K562 (cell line): ENCODE results near the gene SYT13.

Source experiments
- CBX5 ChIP-seq: IDR thresholded peaks from 2 replicates; pipeline ENCODE4 v1.6.1; 2014; ENCODE audit warnings: low read depth, borderline replicate concordance
- CTCF ChIP-seq, 3 experiments: IDR thresholded peaks in 2 of 3; conservative IDR thresholded peaks in 1 of 3; 2 replicates each; pipeline ENCODE4 v1.5.1; 2011 to 2012; ENCODE audit warnings: low read length in 3 of 3, mild to moderate bottlenecking in 3 of 3, control low read depth in 2 of 3, improper control_type of control experiment in 1 of 3, inconsistent platforms in 1 of 3, low read depth in 1 of 3, mixed read lengths in 1 of 3, moderate library complexity in 1 of 3; ENCODE audit not compliant: insufficient read depth in 2 of 3
- ELF2 ChIP-seq: fragments of 250-450 bp; sonication (Bioruptor Pico); IDR thresholded peaks from 2 replicates; pipeline ENCODE4 v1.5.0; 2021; ENCODE audit warnings: mild to moderate bottlenecking
- JUN ChIP-seq, 2 experiments: sonication (generic) in 1 of 2; formaldehyde crosslinking in 1 of 2; IDR thresholded peaks; 2 replicates each; pipeline versions ENCODE4 v1.6.1 to v1.8.0; 2012 to 2022; ENCODE audit warnings: borderline replicate concordance in 2 of 2, mild to moderate bottlenecking in 2 of 2, improper control_type of control experiment in 1 of 2, low read depth in 1 of 2, low read length in 1 of 2, missing genetic modification reagents in 1 of 2
- JUND ChIP-seq, 2 experiments: IDR thresholded peaks; 2 replicates in 1 of 2; 3 replicates in 1 of 2; pipeline ENCODE4 v1.6.1; 2011; ENCODE audit warnings: borderline replicate concordance in 2 of 2, low read depth in 2 of 2, low read length in 2 of 2, improper control_type of control experiment in 1 of 2, missing biosample characterization in 1 of 2, missing genetic modification characterization in 1 of 2, missing genetic modification reagents in 1 of 2
- KAT8 ChIP-seq: fragments of 450-650 bp; IDR thresholded peaks from 2 replicates; pipeline ENCODE4 v1.6.1; 2016; ENCODE audit warnings: low read depth, mild to moderate bottlenecking
- KLF6 ChIP-seq: fragments of 250-450 bp; sonication (Bioruptor Pico); IDR thresholded peaks from 2 replicates; pipeline ENCODE4 v1.4.0; 2020; ENCODE audit warnings: mild to moderate bottlenecking, moderate library complexity, borderline replicate concordance
- MAFG ChIP-seq: fragments of 450-650 bp; conservative IDR thresholded peaks from 2 replicates; pipeline ENCODE4 v1.6.1; 2016; ENCODE audit warnings: missing genetic modification characterization, missing compliant biosample characterization
- RFX5 ChIP-seq: IDR thresholded peaks from 2 replicates; pipeline ENCODE4 v1.6.1; 2011; ENCODE audit warnings: low read depth, mild to moderate bottlenecking, improper control_type of control experiment, low read length
- TAF1 ChIP-seq: IDR thresholded peaks from 2 replicates; pipeline ENCODE4 v1.6.1; 2011; ENCODE audit warnings: mild to moderate bottlenecking, low read length, moderate library complexity; ENCODE audit not compliant: insufficient read depth, control insufficient read depth, severe bottlenecking; ENCODE audit errors: extremely low read depth
- ZNF175 ChIP-seq: fragments of 200-800 bp; sonication (Bioruptor generic); IDR thresholded peaks from 2 replicates; pipeline ENCODE4 v1.6.1; 2016; ENCODE audit warnings: low read depth, mild to moderate bottlenecking, missing genetic modification characterization, missing compliant biosample characterization
- ZNF274 ChIP-seq: IDR thresholded peaks from 2 replicates; pipeline ENCODE4 v1.6.1; 2011; ENCODE audit warnings: low read depth, mild to moderate bottlenecking, low read length, moderate library complexity, borderline replicate concordance
- TF ChIP-seq, protein P1 (sequence below): conservative IDR thresholded peaks from 2 replicates; pipeline ENCODE4 v1.6.1; 2011; ENCODE audit warnings: low read depth, mild to moderate bottlenecking, low read length; ENCODE audit not compliant: control insufficient read depth
- TF ChIP-seq, protein P2 (sequence below): fragments of 450-650 bp; conservative IDR thresholded peaks from 2 replicates; pipeline ENCODE4 v1.6.1; 2016; ENCODE audit warnings: missing genetic modification characterization, low read depth, mild to moderate bottlenecking, control low read depth, missing compliant biosample characterization

DNA sequence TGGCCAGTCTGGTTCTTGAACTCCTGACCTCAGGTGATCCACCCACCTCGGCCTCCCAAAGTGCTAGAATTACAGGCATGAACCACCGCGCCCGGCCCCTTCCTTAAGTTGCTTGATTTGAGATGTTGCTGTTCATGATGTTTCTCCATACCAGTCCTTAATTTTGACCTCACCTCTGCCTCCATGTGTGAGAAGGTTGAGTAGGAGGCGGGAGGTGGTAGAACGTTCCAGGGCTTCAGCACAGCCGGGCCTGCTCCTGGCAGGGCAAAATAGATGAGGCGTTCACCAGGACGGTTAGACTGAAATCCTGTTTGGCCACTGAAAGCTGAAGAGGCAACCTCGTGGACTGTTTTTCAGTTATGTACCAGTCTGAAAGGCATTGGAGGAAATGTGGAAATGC, 48.3 kb upstream of the SYT13 start:
- no peak for TF ChIP-seq JUND (IDR thresholded peaks at IDR 0.05; ENCODE audit: borderline replicate concordance, low read depth, low read length)
- no peak for TF ChIP-seq JUND (tag; IDR thresholded peaks at IDR 0.05; ENCODE audit: borderline replicate concordance, low read depth, low read length)
- no peak for TF ChIP-seq MAFG (tag)
- TF ChIP-seq CTCF (IDR thresholded peaks at IDR 0.05 in 2 of 3, conservative IDR thresholded peaks at IDR 0.05 in 1 of 3; ENCODE audit: insufficient read depth in 2 of 3, low read depth in 1 of 3, low read length in 3 of 3) = no peak
- TF ChIP-seq, protein P1, sequence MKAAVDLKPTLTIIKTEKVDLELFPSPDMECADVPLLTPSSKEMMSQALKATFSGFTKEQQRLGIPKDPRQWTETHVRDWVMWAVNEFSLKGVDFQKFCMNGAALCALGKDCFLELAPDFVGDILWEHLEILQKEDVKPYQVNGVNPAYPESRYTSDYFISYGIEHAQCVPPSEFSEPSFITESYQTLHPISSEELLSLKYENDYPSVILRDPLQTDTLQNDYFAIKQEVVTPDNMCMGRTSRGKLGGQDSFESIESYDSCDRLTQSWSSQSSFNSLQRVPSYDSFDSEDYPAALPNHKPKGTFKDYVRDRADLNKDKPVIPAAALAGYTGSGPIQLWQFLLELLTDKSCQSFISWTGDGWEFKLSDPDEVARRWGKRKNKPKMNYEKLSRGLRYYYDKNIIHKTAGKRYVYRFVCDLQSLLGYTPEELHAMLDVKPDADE = no peak
- no peak for TF ChIP-seq ZNF274
- TF ChIP-seq, protein P2, sequence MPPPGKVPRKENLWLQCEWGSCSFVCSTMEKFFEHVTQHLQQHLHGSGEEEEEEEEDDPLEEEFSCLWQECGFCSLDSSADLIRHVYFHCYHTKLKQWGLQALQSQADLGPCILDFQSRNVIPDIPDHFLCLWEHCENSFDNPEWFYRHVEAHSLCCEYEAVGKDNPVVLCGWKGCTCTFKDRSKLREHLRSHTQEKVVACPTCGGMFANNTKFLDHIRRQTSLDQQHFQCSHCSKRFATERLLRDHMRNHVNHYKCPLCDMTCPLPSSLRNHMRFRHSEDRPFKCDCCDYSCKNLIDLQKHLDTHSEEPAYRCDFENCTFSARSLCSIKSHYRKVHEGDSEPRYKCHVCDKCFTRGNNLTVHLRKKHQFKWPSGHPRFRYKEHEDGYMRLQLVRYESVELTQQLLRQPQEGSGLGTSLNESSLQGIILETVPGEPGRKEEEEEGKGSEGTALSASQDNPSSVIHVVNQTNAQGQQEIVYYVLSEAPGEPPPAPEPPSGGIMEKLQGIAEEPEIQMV (tag) = no peak
- no peak for TF ChIP-seq ZNF175 (CRISPR knock-in tag)
- no peak for TF ChIP-seq JUN (IDR thresholded peaks at IDR 0.05; ENCODE audit: borderline replicate concordance, low read depth, low read length)
- no peak for TF ChIP-seq JUN (CRISPR knock-in tag; IDR thresholded peaks at IDR 0.05; ENCODE audit: borderline replicate concordance)
- no peak for TF ChIP-seq RFX5
- no peak for TF ChIP-seq ELF2
- TF ChIP-seq KAT8 = no peak
- TF ChIP-seq CBX5 = no peak
- no peak for TF ChIP-seq KLF6 (CRISPR knock-in tag)
- TF ChIP-seq TAF1 = no peak
